HG02588 (cell line): Measurements from ENCODE around the gene GATM.

Source experiments
- ATAC-seq: cut with Tn5 transposase; IDR thresholded peaks from one replicate; pipeline ENCODE4 v1.9.1; 2021; ENCODE audit warnings: mild to moderate bottlenecking, moderate library complexity; ENCODE audit not compliant: unreplicated experiment

GATM gene

GRCh38 chr15:45362419-45362818, 15.9 kb downstream of the GATM start:
- ATAC-seq = no peak

GRCh38 chr15:45361878-45362277, 16.5 kb downstream of the GATM start:
- ATAC-seq = no peak

DNA sequence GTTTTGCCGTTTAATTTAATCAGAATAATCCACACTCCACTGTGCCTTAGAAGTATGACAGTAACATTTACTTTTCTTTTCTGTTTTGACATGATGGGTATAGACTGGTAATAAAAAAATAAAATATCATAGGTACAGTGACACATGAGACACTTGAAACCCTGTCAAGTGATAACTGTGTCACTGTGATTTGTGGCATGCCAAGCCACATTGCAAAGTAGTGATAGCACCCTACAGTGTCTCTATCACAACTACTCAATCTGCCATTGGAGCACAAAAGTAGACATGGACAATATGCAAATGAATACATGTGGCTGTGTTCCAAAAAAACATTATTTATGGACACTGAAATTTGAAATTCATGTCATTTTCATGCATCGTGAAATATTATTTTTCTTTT, 22.5 kb downstream of the GATM start:
- no peak for ATAC-seq

DNA sequence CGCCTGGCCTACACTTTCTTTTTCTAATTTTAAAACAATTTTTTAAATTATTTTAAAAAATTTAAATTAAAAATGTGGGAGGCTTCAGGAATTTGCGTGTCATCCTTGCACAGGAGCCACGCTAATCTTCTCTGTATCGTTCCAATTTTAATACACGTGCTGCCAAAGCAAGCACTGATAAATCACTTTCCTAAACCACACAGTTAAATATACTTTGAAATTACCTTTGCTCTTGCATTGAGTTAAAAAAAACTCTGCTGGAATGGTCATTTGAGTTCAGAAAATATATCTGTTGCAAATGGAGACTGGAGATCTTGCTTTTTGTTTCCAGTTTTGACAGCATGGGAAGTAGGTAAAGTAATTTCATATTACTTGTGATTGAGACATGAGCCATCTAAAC, 23.6 kb downstream of the GATM start:
- ATAC-seq = no peak

DNA sequence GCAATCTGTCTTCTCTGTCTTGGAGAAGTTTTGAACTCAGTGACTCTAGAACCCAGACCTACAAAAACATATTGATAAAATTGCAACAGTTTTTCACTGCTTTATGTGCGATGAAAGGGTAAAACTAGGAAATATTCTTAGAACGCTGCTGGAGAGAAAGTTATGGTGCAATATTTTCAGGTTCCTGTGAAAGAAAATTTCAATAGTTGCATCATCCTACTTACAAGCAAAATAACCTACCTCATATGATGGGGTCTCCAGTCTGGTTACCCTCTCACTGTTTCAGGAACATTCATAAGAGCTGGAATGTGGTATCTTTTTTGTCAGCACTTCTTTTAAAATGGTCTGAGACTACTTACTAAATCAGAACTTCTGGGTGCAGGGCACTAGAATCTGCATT, 27.1 kb downstream of the GATM start:
- ATAC-seq = no peak

DNA sequence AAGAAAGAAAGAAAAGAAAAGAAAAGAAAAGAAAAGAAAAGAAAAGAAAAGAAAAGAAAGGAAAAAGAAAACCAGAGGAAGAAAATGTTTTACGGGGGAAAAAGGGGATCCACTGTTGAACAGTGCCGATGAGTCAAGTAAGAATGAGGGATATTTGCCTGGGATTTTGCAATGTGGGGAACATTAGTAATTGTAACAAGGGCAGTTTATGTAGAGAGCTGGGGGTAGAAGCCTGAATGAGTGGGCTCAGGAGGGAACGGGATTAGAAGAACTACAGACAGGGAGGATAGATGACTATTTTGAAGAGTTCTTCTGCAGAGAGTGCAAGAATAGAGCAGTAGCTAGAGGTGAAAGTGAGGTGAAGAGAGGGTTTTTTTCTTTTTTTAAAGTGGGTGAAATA, 28.7 kb downstream of the GATM start:
- ATAC-seq = no peak

DNA sequence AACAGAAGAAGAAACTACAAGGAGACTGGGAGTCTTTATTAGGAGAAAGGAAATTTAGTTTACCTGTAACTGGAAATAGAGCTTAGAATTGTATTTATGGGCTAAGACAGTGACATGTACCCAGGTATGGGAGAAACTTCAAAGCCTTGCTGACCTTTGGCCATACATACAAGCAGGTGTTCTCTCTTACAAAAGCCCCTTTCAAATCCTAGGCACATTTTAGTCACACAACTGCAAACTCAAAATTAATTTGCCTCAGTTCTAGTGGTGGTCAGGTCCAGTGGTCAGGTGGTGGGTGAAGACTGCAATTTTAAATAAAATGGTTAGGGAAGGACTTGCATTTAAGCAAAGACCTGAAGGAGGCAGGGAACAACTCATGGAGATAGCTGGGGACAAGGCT, 30.4 kb downstream of the GATM start:
- ATAC-seq = no peak

- no peak for ATAC-seq
Measured at GRCh38 chr15:45347033-45347432, 31.3 kb downstream of the GATM start.

DNA sequence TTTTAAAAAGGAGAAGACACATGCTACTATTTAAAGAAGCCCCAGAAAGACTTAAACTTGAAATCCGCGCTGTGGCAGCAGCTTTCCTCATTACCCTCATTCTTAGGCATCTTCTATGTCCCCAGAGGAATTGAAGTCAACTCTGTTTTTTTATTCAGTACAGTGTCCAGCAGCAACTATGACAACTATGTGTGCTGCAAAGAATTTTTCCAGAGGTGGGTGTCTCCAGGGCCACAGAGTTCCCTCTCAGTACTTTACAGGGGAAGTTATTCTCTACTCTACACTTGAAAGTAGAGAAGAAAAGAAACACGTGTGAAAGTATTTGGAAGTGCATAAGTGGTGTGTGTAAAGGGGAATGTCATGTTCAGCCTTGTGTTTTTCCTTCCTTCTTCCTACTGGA, 32.0 kb downstream of the GATM start:
- ATAC-seq = no peak

GRCh38 chr15:45343258-45343860, 35.0 kb downstream of the GATM start:
- ATAC-seq = no peak

- no peak for ATAC-seq
Measured at GRCh38 chr15:45341790-45342189, 36.6 kb downstream of the GATM start.

DNA sequence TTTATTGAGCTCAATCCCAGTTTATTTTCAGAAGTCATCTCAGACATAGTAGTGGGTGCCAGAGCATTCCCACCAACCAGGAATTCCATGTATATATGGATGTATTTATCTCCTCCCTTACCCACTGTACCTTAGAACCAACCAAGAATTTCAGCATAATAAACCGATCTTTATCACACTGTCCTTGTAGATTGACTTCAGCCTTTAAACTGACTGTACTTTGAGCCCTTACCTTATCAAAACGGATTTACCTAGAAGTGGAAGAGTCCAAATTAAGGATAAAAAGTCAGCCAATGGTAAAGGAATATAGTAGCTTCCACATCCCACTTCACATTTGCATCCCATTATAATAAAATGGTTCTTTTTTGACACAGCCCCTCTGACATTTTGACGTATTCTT, 37.9 kb downstream of the GATM start:
- ATAC-seq = no peak

GRCh38 chr15:45338417-45338816, 39.9 kb downstream of the GATM start:
- ATAC-seq = no peak

GRCh38 chr15:45337224-45337623, 41.1 kb downstream of the GATM start:
- no peak for ATAC-seq

DNA sequence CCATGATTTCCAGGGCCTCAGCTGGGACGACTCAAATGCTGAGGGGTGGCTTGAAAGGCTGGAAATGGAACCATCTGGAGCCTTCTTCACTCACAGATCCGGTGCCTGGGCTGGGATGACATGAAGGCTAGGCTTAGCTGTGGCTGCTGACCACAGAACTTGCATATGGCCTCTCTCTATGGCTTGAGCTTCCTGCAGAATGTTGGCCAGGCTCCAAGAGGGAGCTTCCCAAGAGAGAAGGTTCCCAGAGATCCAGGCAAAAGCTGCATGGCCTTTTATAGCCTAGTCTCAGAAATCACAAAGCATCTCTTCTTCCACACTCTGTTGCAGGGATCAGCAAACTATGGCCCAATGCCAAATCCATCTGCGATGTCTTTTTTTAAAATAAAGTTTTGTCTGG, 44.8 kb downstream of the GATM start:
- ATAC-seq = no peak

- no peak for ATAC-seq
Measured at GRCh38 chr15:45332694-45333093, 45.6 kb downstream of the GATM start.

DNA sequence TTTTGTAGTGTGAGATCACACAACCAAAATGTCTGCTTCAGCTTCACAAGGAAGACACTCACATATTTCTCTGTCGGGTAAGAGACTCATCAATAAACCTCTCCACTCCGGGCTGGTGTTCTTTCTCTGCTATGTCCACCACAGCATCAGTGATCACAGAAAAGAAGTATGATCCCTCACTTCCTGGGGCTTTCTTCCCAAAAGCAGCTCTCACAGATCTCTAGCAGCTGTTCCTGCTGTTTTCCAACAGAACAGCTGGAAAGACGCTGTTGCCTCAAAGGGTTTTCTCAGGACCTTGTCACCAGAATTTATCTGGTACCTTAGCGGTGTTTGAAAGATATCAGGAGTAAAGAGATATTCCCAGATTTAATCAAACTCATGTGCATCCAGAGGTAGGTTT, 46.4 kb downstream of the GATM start:
- no peak for ATAC-seq

- no peak for ATAC-seq
Measured at GRCh38 chr15:45328663-45329062, 49.7 kb downstream of the GATM start.

DNA sequence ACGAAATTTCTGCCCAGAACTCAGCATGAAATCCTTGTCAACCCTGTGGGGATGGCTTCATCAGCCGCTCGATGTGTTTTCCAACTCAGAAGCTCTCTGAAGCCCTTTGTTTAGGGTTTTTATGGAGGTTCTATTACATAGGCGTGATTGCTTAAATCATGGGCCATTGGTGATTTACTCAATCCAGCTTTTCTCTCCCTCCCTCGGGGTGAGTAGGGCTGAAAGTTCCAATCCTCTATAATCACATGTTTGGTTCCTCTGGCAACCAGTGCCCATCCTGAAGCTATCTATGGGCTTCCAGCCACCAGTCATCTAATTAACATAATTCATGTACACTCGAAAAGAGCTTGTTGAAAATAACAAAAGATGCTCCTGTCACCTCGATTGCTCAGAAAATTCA, 51.6 kb downstream of the GATM start:
- no peak for ATAC-seq

DNA sequence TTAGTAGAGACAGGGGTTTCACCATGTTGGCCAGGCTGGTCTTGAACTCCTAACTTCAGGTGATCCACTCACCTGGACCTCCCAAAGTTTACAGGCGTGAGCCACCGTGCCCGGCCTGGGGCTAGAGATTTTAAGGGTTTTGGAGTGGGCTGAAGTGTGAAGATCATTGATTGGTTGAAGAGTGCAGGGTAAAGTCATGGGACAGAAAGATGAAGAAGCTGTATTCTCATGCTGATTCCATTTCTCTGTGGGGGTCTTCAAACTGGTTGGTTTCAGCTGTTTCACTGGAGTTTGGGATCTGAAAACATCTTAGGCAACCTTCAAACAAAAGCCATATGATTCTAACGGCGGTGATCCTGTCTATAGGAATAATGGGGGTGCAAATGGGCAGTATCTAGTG, 52.1 kb downstream of the GATM start:
- no peak for ATAC-seq

- no peak for ATAC-seq
Measured at GRCh38 chr15:45320581-45321205, 57.7 kb downstream of the GATM start.

DNA sequence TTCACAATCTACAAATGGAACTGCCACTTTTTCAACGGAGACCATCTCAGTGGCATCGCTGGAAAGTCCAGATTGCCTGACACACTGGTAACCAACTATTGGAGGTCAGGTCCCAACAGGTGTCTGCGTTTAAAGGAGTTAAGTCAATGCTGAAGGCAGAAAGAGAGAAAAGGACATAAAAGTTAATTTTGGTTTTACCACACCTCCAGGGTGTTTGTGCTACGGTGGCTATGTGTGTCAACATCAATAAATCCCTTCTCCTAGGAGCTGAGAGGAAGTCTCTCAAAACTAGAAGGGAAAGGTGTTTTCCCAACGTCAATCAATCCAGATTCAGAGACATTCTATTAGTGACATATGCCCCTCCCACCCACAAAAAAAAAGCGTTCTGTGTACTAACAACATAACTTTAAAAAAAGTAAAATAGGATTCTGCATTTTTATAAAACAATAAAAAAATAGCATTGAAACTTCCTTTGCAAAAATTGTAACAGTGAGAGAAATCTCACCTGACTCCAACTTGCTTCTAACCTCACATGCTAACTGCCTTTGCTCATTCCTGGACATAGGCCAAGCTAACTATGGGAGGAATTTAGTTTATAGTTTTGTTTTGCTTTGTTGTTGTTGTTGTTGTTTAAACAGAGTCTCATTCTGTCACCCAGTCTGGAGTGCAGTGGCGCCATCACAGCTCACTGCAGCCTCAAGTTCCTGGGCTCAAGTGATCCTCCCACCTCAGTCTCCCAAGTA, 58.7 kb downstream of the GATM start:
- no peak for ATAC-seq
